ENCODE measurements around the gene TNNI3K.

The TNNI3K gene

GRCh38 chr1:74363220-74363619 is 128.0 kb downstream of the TNNI3K start:
- no peaks in the 10 kb centered on the region for H3F3A ChIP-seq (ENCODE audit: insufficient read depth, low read length)
- H3K9ac ChIP-seq (ENCODE audit: low read length) = no peak overlapping the region
- no peak overlapping the region for H3K27ac ChIP-seq (ENCODE audit: low read length)
- H4K20me1 ChIP-seq (ENCODE audit: insufficient read depth, low read length) = no peaks in the 10 kb centered on the region
- no peaks in the 10 kb centered on the region for H3K27me3 ChIP-seq (replicated peaks; ENCODE audit: insufficient read depth, low read length)
- no peaks in the 10 kb centered on the region for H3K9me2 ChIP-seq (replicated peaks; ENCODE audit: insufficient read depth, low read length)
- H3K79me2 ChIP-seq (ENCODE audit: low read length) = no peaks in the 10 kb centered on the region
- TF ChIP-seq EZH2 (optimal IDR thresholded peaks at IDR 0.05; ENCODE audit: low read depth, low read length) (no peak), EZH2phosphoT487 (IDR thresholded peaks at IDR 0.05; ENCODE audit: low read length) (no peak)
- TF ChIP-seq, protein P1, sequence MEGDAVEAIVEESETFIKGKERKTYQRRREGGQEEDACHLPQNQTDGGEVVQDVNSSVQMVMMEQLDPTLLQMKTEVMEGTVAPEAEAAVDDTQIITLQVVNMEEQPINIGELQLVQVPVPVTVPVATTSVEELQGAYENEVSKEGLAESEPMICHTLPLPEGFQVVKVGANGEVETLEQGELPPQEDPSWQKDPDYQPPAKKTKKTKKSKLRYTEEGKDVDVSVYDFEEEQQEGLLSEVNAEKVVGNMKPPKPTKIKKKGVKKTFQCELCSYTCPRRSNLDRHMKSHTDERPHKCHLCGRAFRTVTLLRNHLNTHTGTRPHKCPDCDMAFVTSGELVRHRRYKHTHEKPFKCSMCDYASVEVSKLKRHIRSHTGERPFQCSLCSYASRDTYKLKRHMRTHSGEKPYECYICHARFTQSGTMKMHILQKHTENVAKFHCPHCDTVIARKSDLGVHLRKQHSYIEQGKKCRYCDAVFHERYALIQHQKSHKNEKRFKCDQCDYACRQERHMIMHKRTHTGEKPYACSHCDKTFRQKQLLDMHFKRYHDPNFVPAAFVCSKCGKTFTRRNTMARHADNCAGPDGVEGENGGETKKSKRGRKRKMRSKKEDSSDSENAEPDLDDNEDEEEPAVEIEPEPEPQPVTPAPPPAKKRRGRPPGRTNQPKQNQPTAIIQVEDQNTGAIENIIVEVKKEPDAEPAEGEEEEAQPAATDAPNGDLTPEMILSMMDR (IDR thresholded peaks at IDR 0.05; ENCODE audit: low read length) = no peak
- no peak overlapping the region for H3K4me2 ChIP-seq (ENCODE audit: low read depth, low read length)
- no peak overlapping the region for H3K4me3 ChIP-seq (ENCODE audit: low read length)
- no peak overlapping the region for H2AFZ ChIP-seq (ENCODE audit: low read length)
- no peaks in the 10 kb centered on the region for H3K4me1 ChIP-seq (ENCODE audit: low read length)
- H3K9me3 ChIP-seq (replicated peaks; ENCODE audit: insufficient read depth, low read length) = no peaks in the 10 kb centered on the region
- no peaks in the 10 kb centered on the region for H3K36me3 ChIP-seq (replicated peaks; ENCODE audit: insufficient read depth, low read length)
- DNase-seq = no peak

DNA sequence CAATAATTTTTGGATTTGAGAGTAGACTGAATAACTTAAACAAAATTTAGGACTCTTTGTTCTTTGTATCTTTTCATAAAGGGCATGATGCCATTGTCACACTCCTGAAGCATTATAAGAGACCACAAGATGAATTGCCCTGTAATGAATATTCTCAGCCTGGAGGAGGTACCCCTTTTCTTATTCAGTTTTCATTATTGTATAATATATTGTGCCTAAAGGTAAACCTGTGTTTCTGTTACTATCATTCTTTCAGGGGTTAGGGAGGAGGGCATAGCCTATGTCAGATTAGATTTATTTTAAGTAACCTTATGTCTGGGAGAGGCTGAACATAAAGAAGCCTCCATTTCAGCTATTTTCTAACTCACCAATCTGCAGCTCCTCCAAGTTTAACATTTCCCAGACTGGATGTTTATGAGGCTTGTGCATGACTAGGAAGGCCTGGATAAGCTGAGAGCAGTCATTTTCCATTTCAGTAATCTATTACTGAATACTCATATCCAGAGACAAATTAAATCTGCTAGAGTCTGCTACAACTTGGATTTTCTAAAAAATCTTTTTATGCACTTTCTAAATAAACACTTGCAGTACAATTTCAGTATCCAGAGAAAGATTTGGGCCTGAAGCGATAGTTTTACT is 132.1 kb downstream of the TNNI3K start:
- Histone ChIP-seq H3K4me1 (ENCODE audit: low read length) (no peaks in the 10 kb centered on the region), H3K4me3 (ENCODE audit: low read length) (no peak overlapping the region), H3F3A (ENCODE audit: insufficient read depth, low read length) (no peaks in the 10 kb centered on the region), H3K79me2 (ENCODE audit: low read length) (no peaks in the 10 kb centered on the region), H3K9me3 (replicated peaks; ENCODE audit: insufficient read depth, low read length) (no peaks in the 10 kb centered on the region), H3K36me3 (replicated peaks; ENCODE audit: insufficient read depth, low read length) (no peaks in the 10 kb centered on the region), H3K9ac (ENCODE audit: low read length) (no peak overlapping the region), H3K4me2 (ENCODE audit: low read depth, low read length) (no peak overlapping the region), H2AFZ (ENCODE audit: low read length) (no peak overlapping the region), H3K9me2 (replicated peaks; ENCODE audit: insufficient read depth, low read length) (no peaks in the 10 kb centered on the region), H3K27ac (ENCODE audit: low read length) (no peak overlapping the region), H4K20me1 (ENCODE audit: insufficient read depth, low read length) (no peaks in the 10 kb centered on the region), H3K27me3 (replicated peaks; ENCODE audit: insufficient read depth, low read length) (no peaks in the 10 kb centered on the region)
- TF ChIP-seq EZH2 (optimal IDR thresholded peaks at IDR 0.05; ENCODE audit: low read depth, low read length) = no peak
- no peak for DNase-seq

DNA sequence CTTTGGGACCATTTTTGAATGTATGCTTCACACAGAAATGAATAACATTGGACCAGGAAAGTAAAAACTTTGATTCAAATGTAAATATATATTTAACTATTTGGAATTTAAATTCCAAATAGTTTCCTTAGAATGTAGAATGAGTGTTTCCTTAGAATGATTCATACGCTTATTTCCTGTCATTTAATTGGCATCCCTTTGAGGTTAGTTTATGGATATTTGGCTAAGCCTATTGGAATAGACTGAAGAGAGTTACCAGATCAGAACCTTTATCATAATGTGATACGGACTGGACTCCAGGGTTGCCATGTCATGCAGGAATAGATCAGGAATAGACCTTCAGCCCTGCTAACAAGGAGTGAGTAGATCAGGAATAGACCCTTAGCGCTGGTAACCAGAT is 133.1 kb downstream of the TNNI3K start:
- Histone ChIP-seq H3K27ac (ENCODE audit: low read length) (no peak overlapping the region), H3K36me3 (replicated peaks; ENCODE audit: insufficient read depth, low read length) (no peaks in the 10 kb centered on the region), H3K9me2 (replicated peaks; ENCODE audit: insufficient read depth, low read length) (no peaks in the 10 kb centered on the region), H3K27me3 (replicated peaks; ENCODE audit: insufficient read depth, low read length) (no peaks in the 10 kb centered on the region), H3K9me3 (replicated peaks; ENCODE audit: insufficient read depth, low read length) (no peaks in the 10 kb centered on the region), H3K4me2 (ENCODE audit: low read depth, low read length) (no peak overlapping the region), H3K79me2 (ENCODE audit: low read length) (no peaks in the 10 kb centered on the region), H3K4me3 (ENCODE audit: low read length) (no peak overlapping the region), H4K20me1 (ENCODE audit: insufficient read depth, low read length) (no peaks in the 10 kb centered on the region), H3F3A (ENCODE audit: insufficient read depth, low read length) (no peaks in the 10 kb centered on the region), H3K4me1 (ENCODE audit: low read length) (no peaks in the 10 kb centered on the region), H2AFZ (ENCODE audit: low read length) (no peak overlapping the region), H3K9ac (ENCODE audit: low read length) (no peak overlapping the region)
- no peak for DNase-seq
- no peak for TF ChIP-seq EZH2phosphoT487 (IDR thresholded peaks at IDR 0.05; ENCODE audit: low read length)
- no peak for TF ChIP-seq EZH2 (optimal IDR thresholded peaks at IDR 0.05; ENCODE audit: low read depth, low read length)
- TF ChIP-seq, protein P1 (IDR thresholded peaks at IDR 0.05; ENCODE audit: low read length) = no peak

DNA sequence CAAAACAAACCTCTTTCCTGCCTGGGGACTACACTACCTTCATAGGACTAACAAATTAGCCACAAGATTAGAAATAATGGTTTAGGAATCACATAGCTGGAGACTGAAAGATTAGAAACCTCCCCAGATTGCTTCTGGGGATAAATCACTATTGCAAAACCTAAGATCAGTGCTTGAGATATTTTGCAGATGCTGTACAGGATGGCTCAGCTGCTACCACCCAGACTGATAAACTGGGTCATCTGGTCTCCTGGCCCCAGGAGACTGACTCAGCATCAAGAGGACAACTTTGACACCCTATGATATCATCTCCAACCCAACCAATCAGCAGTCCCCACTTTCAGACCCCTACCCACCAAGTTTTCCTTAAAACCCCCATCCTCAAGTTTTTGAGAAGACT is 140.2 kb downstream of the TNNI3K start:
- Histone ChIP-seq H3K9me3 (replicated peaks; ENCODE audit: insufficient read depth, low read length) (no peaks in the 10 kb centered on the region), H3K4me3 (ENCODE audit: low read length) (no peak overlapping the region), H3K4me1 (ENCODE audit: low read length) (no peaks in the 10 kb centered on the region), H3K9ac (ENCODE audit: low read length) (no peak overlapping the region), H3K9me2 (replicated peaks; ENCODE audit: insufficient read depth, low read length) (no peaks in the 10 kb centered on the region), H3K79me2 (ENCODE audit: low read length) (no peaks in the 10 kb centered on the region), H3F3A (ENCODE audit: insufficient read depth, low read length) (no peaks in the 10 kb centered on the region), H3K36me3 (replicated peaks; ENCODE audit: insufficient read depth, low read length) (no peaks in the 10 kb centered on the region), H3K27me3 (replicated peaks; ENCODE audit: insufficient read depth, low read length) (no peaks in the 10 kb centered on the region), H3K27ac (ENCODE audit: low read length) (no peak overlapping the region), H3K4me2 (ENCODE audit: low read depth, low read length) (no peak overlapping the region), H2AFZ (ENCODE audit: low read length) (no peak overlapping the region), H4K20me1 (ENCODE audit: insufficient read depth, low read length) (no peaks in the 10 kb centered on the region)
- DNase-seq = no peak
- TF ChIP-seq EZH2phosphoT487 (IDR thresholded peaks at IDR 0.05; ENCODE audit: low read length) (no peak), EZH2 (optimal IDR thresholded peaks at IDR 0.05; ENCODE audit: low read depth, low read length) (no peak)
- TF ChIP-seq, protein P1 (IDR thresholded peaks at IDR 0.05; ENCODE audit: low read length) = no peak
